GM19099 (cell line): ENCODE results near the gene FSTL4.

Source experiments
- POLR2A ChIP-seq: IDR thresholded peaks from 3 replicates; pipeline ENCODE4 v1.6.1; 2011; ENCODE audit warnings: low read depth; ENCODE audit not compliant: insufficient read length; ENCODE audit errors: extremely low read depth

FSTL4 gene

DNA sequence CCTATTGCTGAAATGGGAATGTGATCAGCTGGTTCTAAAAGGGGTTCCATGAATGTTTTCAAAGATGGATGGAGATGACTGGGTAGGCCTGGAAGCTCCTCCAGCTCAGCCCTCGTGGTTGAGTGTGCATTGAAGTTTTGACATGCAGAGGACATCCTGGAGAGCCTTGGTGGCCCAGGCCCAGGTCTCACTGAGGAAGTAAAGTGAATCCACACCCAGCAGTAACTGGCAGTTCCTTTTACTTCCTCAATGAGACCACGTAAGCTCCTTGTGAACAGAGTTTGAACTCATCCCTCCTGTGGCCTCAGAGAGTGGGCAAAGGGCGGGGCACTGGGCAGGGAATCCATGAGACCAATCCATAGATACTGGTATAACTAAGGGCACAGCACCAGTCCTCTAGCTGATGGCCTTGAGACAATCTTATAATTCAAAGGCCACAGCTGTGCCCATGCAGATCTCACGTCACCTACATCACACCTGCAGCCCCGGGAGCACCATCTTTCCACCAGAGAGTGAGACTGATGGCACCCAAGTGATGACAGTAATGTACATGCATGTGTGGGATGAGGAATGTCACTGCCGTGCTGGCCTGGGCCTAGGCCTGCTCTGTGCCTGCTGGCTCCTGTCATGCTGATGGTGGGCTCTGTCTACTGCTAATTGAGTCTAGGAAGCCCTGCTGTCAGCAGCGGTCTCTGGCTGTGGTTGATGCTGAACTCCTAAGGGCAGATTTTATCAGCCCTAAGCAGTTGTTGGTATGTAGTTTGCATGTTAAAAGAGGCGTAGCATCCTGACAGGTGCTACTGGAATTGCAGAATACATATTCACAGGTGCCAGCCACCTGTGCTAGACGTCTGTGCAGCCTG lies 257.8 kb downstream of the FSTL4 start:
- no peak for TF ChIP-seq POLR2A

DNA sequence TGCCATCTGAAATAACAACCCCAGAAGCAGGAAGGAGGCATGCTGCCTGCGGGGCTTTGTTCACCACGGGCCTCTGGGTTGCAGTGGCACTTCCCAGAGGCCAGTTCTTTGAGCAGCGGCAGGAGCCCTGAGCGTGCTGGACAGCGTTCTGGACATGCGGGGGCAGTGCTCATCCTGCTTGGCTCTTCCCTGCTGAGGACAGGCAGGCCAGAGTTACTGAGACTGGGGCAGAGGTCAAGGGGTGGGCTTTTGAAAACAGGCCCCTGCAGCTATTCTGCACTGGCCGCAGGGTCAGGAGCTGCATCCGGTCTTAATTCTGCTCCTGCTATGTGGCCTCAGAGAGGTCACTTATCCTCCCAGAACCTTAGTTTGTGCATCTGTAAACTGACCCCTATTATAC lies 258.6 kb downstream of the FSTL4 start:
- TF ChIP-seq POLR2A, result no peak

DNA sequence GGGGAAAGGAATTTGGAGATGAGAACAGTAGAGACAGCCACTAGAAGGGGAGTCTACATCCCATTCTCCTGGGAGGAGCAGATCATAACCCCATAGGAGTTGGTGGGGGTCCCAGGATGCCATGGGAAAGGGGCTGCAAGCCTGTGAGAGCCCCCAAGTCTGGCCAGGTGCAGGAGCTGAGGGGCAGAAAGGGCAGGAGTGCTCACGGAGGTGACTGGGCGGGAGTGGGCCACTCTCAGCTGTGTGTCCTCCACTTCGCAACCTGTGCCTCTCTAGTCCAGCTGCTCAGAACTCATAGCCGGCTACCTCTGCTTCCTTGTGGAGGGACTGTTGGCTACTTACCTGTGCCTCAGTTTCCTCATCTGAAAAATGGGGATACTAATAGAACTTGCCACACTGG lies 263.9 kb downstream of the FSTL4 start:
- TF ChIP-seq POLR2A, result no peak

DNA sequence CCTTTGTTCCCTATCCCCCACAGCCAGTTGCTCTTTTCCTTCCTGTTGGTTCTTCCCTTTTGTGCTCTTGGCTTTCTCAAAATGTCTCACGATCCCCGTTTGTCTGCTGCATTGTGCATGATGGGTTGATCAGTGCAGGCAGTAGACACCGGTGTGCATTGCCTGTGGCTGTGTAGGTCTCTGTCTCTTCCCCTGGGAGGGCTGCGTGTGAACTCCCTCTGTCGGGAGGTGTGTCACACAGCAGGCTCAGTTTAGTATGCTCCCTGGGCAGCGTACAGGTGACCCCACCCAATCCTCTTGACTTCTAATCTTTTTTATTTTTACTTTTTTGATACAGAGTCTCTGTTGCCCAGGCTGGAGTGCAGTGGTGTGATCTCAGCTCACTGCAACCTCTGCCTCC lies 265.3 kb downstream of the FSTL4 start:
- no peak for TF ChIP-seq POLR2A

DNA sequence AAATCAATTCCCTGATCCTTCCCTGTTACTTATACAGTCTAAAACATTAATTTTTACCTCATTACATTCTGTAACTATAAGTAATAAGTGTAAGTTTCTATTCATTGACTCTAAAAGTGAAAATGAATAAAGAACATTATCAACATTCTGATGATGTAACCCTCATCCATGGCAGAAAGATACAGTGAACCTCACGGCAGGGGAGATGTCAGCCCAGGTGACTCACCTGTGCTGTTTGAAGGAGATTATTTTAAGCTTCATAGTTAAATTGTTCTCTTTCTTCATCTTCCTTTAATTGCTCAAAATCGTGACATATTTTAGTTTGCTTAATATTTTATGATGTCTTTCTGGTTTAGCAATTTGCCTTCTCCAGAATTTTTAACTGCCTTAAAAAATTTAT lies 268.1 kb downstream of the FSTL4 start:
- TF ChIP-seq POLR2A, result no peak

DNA sequence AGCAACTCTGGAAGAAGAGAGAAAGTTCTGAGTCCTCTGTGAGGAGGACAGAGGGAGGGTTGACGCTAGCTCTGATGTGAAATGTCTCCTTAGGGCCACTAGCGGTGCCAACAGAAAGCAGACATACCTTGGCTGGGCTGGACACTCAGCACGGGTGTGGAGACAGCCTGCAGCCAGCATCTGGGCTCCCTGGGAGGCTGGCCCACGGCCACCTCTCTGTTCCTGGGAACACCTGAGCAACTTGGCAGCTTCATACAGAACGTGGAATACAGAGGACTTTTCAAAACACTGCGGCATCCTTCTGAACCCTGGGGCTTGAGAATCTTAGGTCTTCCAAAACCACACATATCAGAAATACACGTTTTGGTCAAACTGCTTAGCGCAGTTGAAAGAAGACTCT lies 269.1 kb downstream of the FSTL4 start:
- no peak for TF ChIP-seq POLR2A

DNA sequence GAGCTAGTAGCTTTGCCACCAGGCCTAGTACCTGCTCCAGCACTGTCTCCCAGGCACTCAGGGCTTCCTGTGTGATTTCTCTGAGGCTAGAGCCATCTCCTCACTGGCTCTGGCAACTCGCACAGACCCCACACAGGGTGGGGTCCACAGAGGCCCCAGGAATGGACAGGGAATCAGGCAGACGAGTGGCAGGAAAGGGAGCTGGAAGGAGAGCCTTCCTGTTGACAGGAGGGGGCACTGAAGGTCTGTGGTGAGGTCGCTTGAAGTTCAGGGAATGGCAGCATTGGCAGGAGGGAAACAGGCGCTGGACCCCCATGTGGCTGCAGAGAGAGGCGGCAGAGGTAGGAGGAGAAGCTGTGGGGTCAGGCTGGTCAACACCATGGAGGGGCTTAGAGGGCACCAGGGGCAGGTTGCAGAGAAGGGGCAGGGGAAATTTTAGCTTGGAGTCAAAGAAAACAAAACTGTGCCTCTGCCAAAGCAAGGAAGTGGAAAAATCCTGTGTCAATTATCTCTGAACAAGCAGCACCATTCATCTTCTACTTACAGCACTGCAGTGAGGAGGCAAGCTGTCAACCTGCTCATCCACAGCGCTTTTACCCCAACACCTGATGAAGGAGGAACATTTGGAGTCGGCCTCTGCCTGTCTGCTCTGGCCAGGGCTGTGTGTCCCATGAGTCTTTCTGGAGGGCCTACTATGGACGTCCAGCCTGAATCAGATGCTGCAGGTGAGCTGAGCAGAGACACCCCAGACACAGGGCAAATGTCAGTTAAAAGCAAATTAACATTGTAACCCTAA lies 270.2 kb downstream of the FSTL4 start:
- TF ChIP-seq POLR2A, result no peak

DNA sequence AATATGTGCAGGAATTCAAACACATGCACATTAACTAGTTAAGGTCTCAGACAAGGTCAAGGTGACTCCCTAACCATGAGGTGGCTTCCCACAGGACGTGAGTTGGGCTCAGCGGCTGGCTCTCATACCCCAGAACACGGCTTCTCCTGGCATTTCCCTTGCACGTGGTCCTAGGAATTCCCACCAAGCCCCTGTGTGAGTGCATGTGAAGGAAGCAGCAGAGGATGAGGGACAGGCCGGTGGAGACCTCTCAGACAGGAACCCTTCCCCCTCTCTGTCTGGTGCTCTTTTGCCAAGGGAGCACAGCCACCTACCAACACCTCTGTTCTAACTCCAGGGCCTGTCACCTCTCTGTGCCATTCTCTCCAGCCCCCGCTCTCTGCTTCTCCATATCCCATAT lies 271.0 kb downstream of the FSTL4 start:
- TF ChIP-seq POLR2A, result no peak

DNA sequence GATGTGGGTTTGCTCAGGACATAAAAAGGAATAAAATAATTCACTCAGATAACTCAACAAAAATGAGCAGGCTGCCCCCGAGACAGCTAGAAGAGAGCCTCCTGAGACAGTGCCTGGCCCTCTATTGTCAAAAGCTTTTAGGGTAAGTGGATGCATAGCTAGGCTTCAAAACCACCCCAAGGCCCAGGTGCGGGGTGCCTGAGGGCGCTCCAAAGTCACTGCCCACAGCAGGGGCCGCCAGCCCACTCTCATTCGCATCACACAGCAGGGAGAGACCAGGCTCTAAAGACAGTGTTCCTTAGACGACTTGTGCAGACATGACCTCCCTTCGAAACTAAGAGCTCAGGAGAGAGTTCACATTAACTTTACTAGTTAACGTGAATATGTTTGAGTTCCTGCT lies 271.5 kb downstream of the FSTL4 start:
- TF ChIP-seq POLR2A, result no peak

DNA sequence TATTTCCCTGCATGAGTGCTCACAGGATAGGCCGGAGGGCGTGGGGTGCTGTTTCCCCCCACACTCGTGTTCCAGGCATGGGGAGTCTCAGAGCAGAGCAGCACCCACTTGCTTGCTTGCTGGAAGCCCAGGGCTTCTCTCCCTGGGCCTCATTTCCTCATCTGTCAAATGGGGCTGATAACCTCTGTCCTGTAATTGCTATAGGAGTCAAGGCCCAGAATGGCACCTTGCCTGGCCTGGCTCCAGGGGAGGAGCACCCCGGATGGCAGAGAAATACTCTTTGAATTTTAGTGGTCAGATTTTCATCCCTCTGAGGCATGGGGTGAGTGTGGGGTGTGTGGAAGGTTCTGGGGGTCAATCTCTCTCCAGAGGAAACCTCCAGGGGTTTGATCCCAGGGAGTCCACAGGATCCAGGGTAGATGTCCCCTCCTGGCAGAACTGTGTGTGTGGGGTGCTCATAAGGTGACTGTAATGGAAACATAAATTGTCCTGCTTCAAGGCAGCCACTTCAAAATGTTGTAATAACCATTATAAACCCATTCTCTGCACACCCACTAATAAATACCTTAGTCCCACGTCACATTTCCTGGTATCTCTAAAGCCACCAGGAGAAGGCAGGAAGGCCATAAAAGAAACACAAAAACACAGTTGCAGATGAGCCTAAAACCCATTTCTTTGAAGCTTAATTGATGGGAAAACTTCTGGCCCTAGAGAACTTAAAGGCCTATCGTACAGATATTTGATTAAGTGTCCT lies 272.2 kb downstream of the FSTL4 start:
- no peak for TF ChIP-seq POLR2A

DNA sequence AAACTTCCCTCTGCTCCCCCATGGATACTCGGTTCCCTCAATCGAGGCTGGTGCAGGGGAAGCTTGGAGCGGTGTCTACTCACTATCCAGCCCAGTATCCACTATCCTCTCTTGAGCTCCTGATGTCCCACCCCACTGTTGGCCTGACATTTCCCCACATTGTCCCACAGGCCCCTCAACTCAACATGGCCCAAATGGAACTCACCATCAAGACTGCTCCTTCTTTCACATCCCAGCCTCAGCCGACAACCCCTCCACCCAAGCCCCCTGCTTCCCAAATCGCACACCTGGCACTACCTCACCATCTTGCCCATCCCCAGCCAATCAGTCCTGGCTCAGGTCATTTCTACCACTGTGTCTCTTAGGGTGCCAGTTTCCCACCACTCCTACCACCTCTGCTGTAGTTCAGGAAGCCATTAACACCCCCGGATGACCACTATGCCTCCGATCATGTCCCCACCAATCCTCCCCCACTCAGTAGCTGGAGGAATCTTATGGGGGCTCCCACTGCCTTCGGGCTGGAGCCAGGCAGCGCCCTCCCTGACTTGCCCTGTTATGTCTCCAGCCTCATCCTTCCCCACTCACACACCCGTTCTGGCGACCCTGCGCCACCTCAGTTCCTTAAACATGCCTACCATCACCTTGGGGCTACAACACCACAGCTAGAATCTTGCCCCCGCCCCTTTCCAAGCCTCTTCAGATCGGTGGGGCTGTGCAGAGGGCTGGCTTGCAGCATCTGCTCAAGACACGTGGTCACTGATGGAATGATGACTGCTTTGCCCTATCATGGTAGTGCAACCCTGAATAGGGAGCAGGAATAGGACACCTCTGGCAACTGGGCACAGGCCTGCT lies 273.6 kb downstream of the FSTL4 start:
- TF ChIP-seq POLR2A, result no peak

DNA sequence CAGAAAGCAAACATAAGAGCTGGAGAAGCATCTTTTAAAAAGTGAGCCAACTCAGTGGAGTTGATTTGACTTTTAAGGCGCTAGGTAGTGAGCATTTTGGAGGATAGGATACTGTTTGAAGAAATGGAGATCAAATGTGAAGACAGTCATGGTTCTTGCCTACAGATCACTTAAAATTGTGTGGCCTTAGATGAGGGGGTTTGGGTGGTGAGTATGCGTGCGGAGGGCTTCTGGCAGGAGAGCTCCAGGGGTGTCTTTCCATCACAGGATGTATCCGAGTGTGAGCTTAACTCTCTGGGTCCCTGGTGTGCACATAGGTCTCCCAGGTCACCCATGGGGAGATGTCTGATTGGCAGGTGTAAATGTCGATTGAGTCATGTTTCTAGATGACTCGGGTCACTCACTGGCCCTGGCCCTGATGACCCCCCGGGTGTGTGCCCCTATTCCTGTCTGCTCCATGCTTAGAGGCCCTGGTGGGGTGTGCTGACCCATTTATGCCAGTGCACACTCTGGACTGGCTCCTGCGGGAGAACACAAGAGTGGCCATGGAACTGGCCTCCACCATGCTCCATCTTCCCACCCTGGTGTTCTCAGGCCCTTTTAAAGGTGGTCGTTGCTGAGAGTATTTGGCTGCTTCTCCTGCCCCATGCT lies 274.4 kb downstream of the FSTL4 start:
- TF ChIP-seq POLR2A, result no peak

DNA sequence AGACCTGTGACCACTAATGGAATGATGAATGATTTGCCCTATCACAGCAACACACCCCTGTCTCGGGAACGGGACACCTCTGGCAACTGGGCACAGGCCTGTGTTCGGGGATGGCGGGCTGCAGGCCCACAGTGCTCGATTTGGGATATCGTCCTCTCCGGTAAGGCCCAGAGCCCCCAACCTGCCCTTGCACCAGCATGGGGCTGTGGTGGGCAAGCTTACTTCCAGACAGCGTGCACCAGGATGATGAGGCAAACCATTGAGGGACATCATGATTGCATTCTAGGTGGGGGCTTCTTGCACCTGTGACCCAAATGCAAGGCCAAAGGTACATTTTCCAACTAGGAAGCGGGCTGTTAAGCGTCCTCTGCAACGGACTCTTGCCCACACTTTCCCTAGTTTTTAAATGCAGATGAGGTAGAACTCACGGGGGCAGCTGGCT lies 275.4 kb downstream of the FSTL4 start:
- no peak for TF ChIP-seq POLR2A
